MM.1S (cell line): ENCODE data around the gene AAR2.

Experiments used
- DNase-seq: peaks from one replicate; pipeline ENCODE4 v3.0.0-alpha.2; 2015
- H2AFZ ChIP-seq: fragments of 300-600 bp; sonication (generic); 2 replicates; pipeline ENCODE4 v1.6.0; 2016; ENCODE audit warnings: antibody characterized with exemption, low read length
- H3F3A ChIP-seq: fragments of 300-600 bp; sonication (generic); 2 replicates; pipeline ENCODE4 v1.6.1; 2016; ENCODE audit warnings: mild to moderate bottlenecking, antibody characterized with exemption, low read length, moderate library complexity, mixed read lengths; ENCODE audit not compliant: insufficient read depth
- H3K27ac ChIP-seq: fragments of 300-600 bp; sonication (generic); 2 replicates; pipeline ENCODE4 v1.5.1; 2016; ENCODE audit warnings: mild to moderate bottlenecking, low read length
- H3K27me3 ChIP-seq: fragments of 300-600 bp; sonication (generic); replicated peaks from 2 replicates; pipeline ENCODE4 v1.6.0; 2016; ENCODE audit warnings: low read length; ENCODE audit not compliant: insufficient read depth
- H3K36me3 ChIP-seq: fragments of 300-600 bp; sonication (generic); replicated peaks from 2 replicates; pipeline ENCODE4 v1.6.1; 2016; ENCODE audit warnings: mild to moderate bottlenecking, low read length, mixed read lengths; ENCODE audit not compliant: insufficient read depth
- H3K4me1 ChIP-seq: fragments of 300-600 bp; sonication (generic); 2 replicates; pipeline ENCODE4 v1.6.1; 2016; ENCODE audit warnings: low read length, mixed read lengths
- H3K4me2 ChIP-seq: fragments of 300-600 bp; sonication (generic); 2 replicates; pipeline ENCODE4 v1.6.0; 2016; ENCODE audit warnings: low read depth, low read length
- H3K4me3 ChIP-seq: fragments of 300-600 bp; sonication (generic); 2 replicates; pipeline ENCODE4 v1.5.1; 2016; ENCODE audit warnings: low read length, mixed read lengths
- H3K79me2 ChIP-seq: fragments of 300-600 bp; sonication (generic); 2 replicates; pipeline ENCODE4 v1.6.1; 2016; ENCODE audit warnings: mixed run types, low read length, mixed read lengths
- H3K9ac ChIP-seq: fragments of 300-600 bp; sonication (generic); 2 replicates; pipeline ENCODE4 v1.6.1; 2016; ENCODE audit warnings: low read length, mixed read lengths
- H3K9me2 ChIP-seq: fragments of 300-600 bp; sonication (generic); replicated peaks from 2 replicates; pipeline ENCODE4 v1.6.1; 2016; ENCODE audit warnings: mild to moderate bottlenecking, low read length, mixed read lengths; ENCODE audit not compliant: insufficient read depth
- H3K9me3 ChIP-seq: fragments of 300-600 bp; sonication (generic); replicated peaks from 2 replicates; pipeline ENCODE4 v1.6.1; 2016; ENCODE audit warnings: mild to moderate bottlenecking, low read length, mixed read lengths; ENCODE audit not compliant: insufficient read depth
- H4K20me1 ChIP-seq: fragments of 300-600 bp; sonication (generic); 2 replicates; pipeline ENCODE4 v1.6.1; 2016; ENCODE audit warnings: mild to moderate bottlenecking, low read length, moderate library complexity, mixed read lengths; ENCODE audit not compliant: insufficient read depth
- CTCF ChIP-seq: fragments of 300-600 bp; sonication (generic); IDR thresholded peaks from 2 replicates; pipeline ENCODE4 v1.5.1; 2016; ENCODE audit warnings: antibody characterized with exemption, low read length, mixed read lengths
- EZH2 ChIP-seq: fragments of 300-600 bp; sonication (generic); optimal IDR thresholded peaks from 2 replicates; pipeline ENCODE3; 2017; ENCODE audit warnings: low read depth, mild to moderate bottlenecking, antibody characterized with exemption, low read length, mixed read lengths
- EZH2phosphoT487 ChIP-seq: fragments of 300-600 bp; sonication (generic); IDR thresholded peaks from 2 replicates; pipeline ENCODE4 v1.6.1; 2018; ENCODE audit warnings: antibody characterized with exemption, low read length

The AAR2 gene

DNA sequence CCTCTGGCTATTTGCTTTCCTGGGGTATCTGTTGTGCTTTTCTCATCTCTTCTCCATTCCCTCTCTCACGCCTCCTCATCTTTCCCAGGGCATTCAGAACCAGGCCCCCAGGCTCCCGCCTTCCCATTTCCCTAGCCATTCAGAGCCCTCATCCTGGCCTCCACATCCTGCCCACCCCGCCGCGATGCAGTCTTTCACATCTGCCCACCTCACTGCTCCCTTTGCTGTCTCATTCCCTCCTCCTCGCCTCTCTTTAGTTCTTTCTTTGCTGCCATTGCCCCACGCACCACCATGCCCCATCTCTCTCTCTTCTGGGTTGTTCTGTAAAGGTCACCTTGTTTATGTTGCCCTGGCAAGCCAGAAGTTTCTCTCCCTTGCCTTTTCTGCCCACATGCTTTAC, 10.6 kb upstream of the AAR2 start:
- no peaks in the 10 kb centered on the region for H3K79me2 ChIP-seq

GRCh38 chr20:36228770-36229169, 7.5 kb upstream of the AAR2 start:
- Histone ChIP-seq H2AFZ (no peak overlapping the region), H3K79me2 (no peaks in the 10 kb centered on the region), H3K36me3 (no peaks in the 10 kb centered on the region), H3K9ac (no peak overlapping the region), H3K27me3 (no peaks in the 10 kb centered on the region), H3K4me1 (no peaks in the 10 kb centered on the region), H3K4me3 (no peak overlapping the region), H3F3A (no peaks in the 10 kb centered on the region), H3K9me3 (no peaks in the 10 kb centered on the region), H3K9me2 (no peaks in the 10 kb centered on the region), H3K4me2 (no peak overlapping the region), H3K27ac (no peak overlapping the region), H4K20me1 (no peaks in the 10 kb centered on the region)
- no peak for TF ChIP-seq EZH2phosphoT487
- no peak for TF ChIP-seq CTCF
- no peak for TF ChIP-seq EZH2
- DNase-seq = no peak

More for the DNA sequence above, 10.6 kb upstream of the AAR2 start:
- Histone ChIP-seq H3K9me3 (no peaks in the 10 kb centered on the region), H3K9ac (no peak overlapping the region), H3K27me3 (no peaks in the 10 kb centered on the region), H3K4me3 (no peak overlapping the region), H3K36me3 (no peaks in the 10 kb centered on the region), H3F3A (no peaks in the 10 kb centered on the region), H3K4me1 (no peaks in the 10 kb centered on the region), H3K4me2 (no peak overlapping the region), H3K9me2 (no peaks in the 10 kb centered on the region), H2AFZ (no peak overlapping the region), H3K27ac (no peak overlapping the region), H4K20me1 (no peaks in the 10 kb centered on the region)
- TF ChIP-seq CTCF (no peak), EZH2phosphoT487 (no peak), EZH2 (no peak)
- DNase-seq = no peak

GRCh38 chr20:36230019-36230418, 6.3 kb upstream of the AAR2 start:
- Histone ChIP-seq H4K20me1 (no peaks in the 10 kb centered on the region), H3K36me3 (no peaks in the 10 kb centered on the region), H3K27me3 (no peaks in the 10 kb centered on the region), H3K27ac (no peak overlapping the region), H3K9ac (no peak overlapping the region), H3K4me2 (no peak overlapping the region), H3K9me2 (no peaks in the 10 kb centered on the region), H3F3A (no peaks in the 10 kb centered on the region), H3K79me2 (no peaks in the 10 kb centered on the region), H3K4me3 (no peak overlapping the region), H3K9me3 (no peaks in the 10 kb centered on the region), H2AFZ (no peak overlapping the region), H3K4me1 (no peaks in the 10 kb centered on the region)
- DNase-seq = no peak
- no peak for TF ChIP-seq CTCF
- TF ChIP-seq EZH2phosphoT487 = no peak
- no peak for TF ChIP-seq EZH2
